ENCODE data around the gene CPXM1. TPM values are rescaled to one million over a fixed set of nuclear protein-coding genes. Genes with fewer than 3 reads are reported as not detected.
A peak's percentile ranks its signal among the peaks of the same experiment; 100 is the strongest.

The CPXM1 gene
- total and polyA plus RNA-seq, 9 of the 15 experiments (the other 6 are each of a cell fraction or from before 2014, with no cell fraction given), result 0.04 to 1.1 (median 0.37) TPM; not detected in 2

DNA sequence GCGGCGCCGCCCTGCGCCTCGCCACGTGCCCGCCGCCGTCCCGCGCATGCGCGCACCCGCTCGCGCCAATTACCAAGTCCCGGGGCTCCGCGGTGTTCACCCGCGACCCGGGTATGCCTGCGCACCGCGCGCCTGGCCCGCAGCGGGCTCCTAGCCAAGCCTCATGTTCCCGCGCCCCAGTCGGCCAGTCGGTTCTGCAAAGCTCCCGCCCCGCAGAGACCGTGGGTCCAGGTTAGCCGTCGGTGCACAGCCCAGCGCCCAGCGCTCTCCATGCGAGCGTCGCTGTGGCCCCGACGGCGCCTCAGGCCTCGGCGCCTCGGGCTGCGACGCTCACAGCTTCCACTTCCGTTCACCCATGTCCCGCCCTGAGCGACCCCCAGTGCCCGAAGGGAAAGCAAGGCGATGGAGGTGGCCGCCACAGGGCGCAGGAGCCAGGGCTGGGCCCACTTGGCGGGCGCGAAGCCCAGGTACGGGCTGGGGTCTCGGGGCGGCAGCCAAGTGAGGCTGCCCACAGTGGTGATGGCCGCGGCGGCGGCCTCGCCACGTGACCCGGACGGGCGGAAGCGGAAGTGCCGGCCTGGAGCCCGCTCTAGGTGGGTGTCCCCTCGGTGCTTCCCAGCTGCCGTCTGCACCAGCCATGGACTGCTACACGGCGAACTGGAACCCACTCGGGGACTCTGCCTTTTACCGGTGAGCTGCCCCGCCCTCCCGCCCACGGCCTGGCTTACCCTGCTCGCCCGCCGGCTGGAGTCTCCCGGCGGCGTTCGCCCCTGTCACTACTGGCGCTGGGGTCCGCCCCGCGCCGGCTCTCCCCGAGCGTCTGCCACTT lies 39.9 kb upstream of the CPXM1 start, which contains the start of the genes PCED1A and VPS16 (continued):
- TF ChIP-seq ZNF253 (CRISPR knock-in tag; conservative IDR thresholded peaks at IDR 0.05), result no peak
- peak; percentile 30 for TF ChIP-seq SAP30 (IDR thresholded peaks at IDR 0.05; ENCODE audit: borderline replicate concordance, insufficient read depth, low read depth, low read length, poor library complexity, severe bottlenecking)
- TF ChIP-seq ZNF324 (CRISPR knock-in tag; IDR thresholded peaks at IDR 0.05), result no peak
- TF ChIP-seq MXI1 (IDR thresholded peaks at IDR 0.05; ENCODE audit: low read depth, low read length), result no peak
- TF ChIP-seq HEY1 (CRISPR knock-in tag; IDR thresholded peaks at IDR 0.05; ENCODE audit: borderline replicate concordance), result no peak
- 0 out of 2 replicates have a peak, but pooled peaks have one; percentile 19 for TF ChIP-seq SMAD4 (CRISPR knock-in tag; conservative IDR thresholded peaks at IDR 0.05)
- TF ChIP-seq, protein P1, sequence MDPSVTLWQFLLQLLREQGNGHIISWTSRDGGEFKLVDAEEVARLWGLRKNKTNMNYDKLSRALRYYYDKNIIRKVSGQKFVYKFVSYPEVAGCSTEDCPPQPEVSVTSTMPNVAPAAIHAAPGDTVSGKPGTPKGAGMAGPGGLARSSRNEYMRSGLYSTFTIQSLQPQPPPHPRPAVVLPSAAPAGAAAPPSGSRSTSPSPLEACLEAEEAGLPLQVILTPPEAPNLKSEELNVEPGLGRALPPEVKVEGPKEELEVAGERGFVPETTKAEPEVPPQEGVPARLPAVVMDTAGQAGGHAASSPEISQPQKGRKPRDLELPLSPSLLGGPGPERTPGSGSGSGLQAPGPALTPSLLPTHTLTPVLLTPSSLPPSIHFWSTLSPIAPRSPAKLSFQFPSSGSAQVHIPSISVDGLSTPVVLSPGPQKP (CRISPR knock-in tag; IDR thresholded peaks at IDR 0.05), result no peak
- TF ChIP-seq ZNF408 (CRISPR knock-in tag; IDR thresholded peaks at IDR 0.05; ENCODE audit: low read depth), result no peak
- TF ChIP-seq, protein P2, sequence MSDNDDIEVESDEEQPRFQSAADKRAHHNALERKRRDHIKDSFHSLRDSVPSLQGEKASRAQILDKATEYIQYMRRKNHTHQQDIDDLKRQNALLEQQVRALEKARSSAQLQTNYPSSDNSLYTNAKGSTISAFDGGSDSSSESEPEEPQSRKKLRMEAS (CRISPR knock-in tag; IDR thresholded peaks at IDR 0.05), result peak; percentile 93
- no peak for TF ChIP-seq POLR2B (IDR thresholded peaks at IDR 0.05; ENCODE audit: low read depth, partially characterized antibody)
- no peak for TF ChIP-seq CAMTA2 (CRISPR knock-in tag; conservative IDR thresholded peaks at IDR 0.05)
- TF ChIP-seq, protein P3, sequence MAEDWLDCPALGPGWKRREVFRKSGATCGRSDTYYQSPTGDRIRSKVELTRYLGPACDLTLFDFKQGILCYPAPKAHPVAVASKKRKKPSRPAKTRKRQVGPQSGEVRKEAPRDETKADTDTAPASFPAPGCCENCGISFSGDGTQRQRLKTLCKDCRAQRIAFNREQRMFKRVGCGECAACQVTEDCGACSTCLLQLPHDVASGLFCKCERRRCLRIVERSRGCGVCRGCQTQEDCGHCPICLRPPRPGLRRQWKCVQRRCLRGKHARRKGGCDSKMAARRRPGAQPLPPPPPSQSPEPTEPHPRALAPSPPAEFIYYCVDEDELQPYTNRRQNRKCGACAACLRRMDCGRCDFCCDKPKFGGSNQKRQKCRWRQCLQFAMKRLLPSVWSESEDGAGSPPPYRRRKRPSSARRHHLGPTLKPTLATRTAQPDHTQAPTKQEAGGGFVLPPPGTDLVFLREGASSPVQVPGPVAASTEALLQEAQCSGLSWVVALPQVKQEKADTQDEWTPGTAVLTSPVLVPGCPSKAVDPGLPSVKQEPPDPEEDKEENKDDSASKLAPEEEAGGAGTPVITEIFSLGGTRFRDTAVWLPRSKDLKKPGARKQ (CRISPR knock-in tag; IDR thresholded peaks at IDR 0.05), result peak; percentile 95
- peak; percentile 39; the same call in 1 of the 2 replicates for TF ChIP-seq ZBTB1 (CRISPR knock-in tag; IDR thresholded peaks at IDR 0.05; ENCODE audit: borderline replicate concordance, low read depth)
- TF ChIP-seq RBM22 (IDR thresholded peaks at IDR 0.05; ENCODE audit: low read depth, low read length, poor library complexity, severe bottlenecking), result no peak
- peak; percentile 96 for TF ChIP-seq ZFX (CRISPR knock-in tag; IDR thresholded peaks at IDR 0.05)
- peak; percentile 22; the same call in 1 of the 2 replicates for TF ChIP-seq MBD2 (IDR thresholded peaks at IDR 0.05; ENCODE audit: borderline replicate concordance, low read depth)
- TF ChIP-seq BRF2 (IDR thresholded peaks at IDR 0.05; ENCODE audit: borderline replicate concordance, insufficient read depth, insufficient read length), result no peak
- no peak for TF ChIP-seq EHMT2 (IDR thresholded peaks at IDR 0.05)
- no peak for TF ChIP-seq ELK3 (CRISPR knock-in tag; IDR thresholded peaks at IDR 0.05)
- no peak; the same call in 1 of the 2 replicates for TF ChIP-seq SUPT5H (IDR thresholded peaks at IDR 0.05)
- no peak for TF ChIP-seq ZNF217 (CRISPR knock-in tag; IDR thresholded peaks at IDR 0.05)

All from K562 (cell line).